HepG2 (cell line): ENCODE data around the gene DRAXIN. TPM values are rescaled to one million over a fixed set of nuclear protein-coding genes. Genes with fewer than 3 reads are reported as not detected.

Experiments used
- ATAC-seq: fragments of 200-7000 bp; cut with Tn5 transposase; 3 replicates; pipeline ENCODE4 v1.9.1; 2020; ENCODE audit warnings: mild to moderate bottlenecking, moderate library complexity
- BruUV-seq: library from RNA; stranded (reverse); fragments of 400-500 nt; replicated peaks from 2 replicates; lab custom pipeline; 2021; lab: Mats Ljungman, UMichigan
- CTCF ChIA-PET: fragments of 300-600 bp; formaldehyde crosslinking; extraction: SDS; loops from one replicate; lab custom pipeline; 2021; ENCODE audit warnings: low total read pairs, inconsistent platforms, low intra/inter-chr PET ratio; lab: Yijun Ruan, JAX
- POLR2A ChIA-PET: fragments of 350-600 bp; sonication (Branson Sonifier 250); formaldehyde crosslinking; loops from one replicate; lab custom pipeline; 2020; ENCODE audit warnings: antibody characterized with exemption, inconsistent platforms; lab: Yijun Ruan, JAX
- DNase-seq: peaks from one replicate; pipeline ENCODE4 v3.0.0-alpha.2; 2015; ENCODE audit warnings: low spot score
- FAIRE-seq: peaks from 3 replicates; lab custom pipeline; 2011; peaks lifted over from hg19 to GRCh38; lab: Jason Lieb, UNC
- H2AFZ ChIP-seq: one replicate; pipeline ENCODE4 v1.6.1; 2011; ENCODE audit warnings: low read length, inconsistent platforms
- H3K27ac ChIP-seq: fragments of 300-600 bp; 3 replicates; pipeline ENCODE4 v1.8.0; 2011; ENCODE audit warnings: mixed run types, mild to moderate bottlenecking, mixed read lengths, low read length, inconsistent platforms; ENCODE audit not compliant: insufficient read depth; ENCODE audit errors: extremely low read length
- H3K27me3 ChIP-seq, 2 experiments: fragments of 200-600 bp in 1 of 2; 2 replicates in 1 of 2; 3 replicates in 1 of 2; pipeline versions ENCODE4 v1.6.0 to v1.8.0; 2011; ENCODE audit warnings: low read length in 2 of 2, mild to moderate bottlenecking in 2 of 2, moderate library complexity in 2 of 2, inconsistent platforms in 1 of 2; ENCODE audit not compliant: insufficient read depth in 2 of 2, control insufficient read depth in 1 of 2
- H3K36me3 ChIP-seq, 2 experiments: fragments of 200-600 bp in 1 of 2; replicated peaks in 1 of 2; 2 replicates in 1 of 2; 3 replicates in 1 of 2; pipeline versions ENCODE4 v1.5.1 to v1.8.0; 2011; ENCODE audit warnings: low read length in 2 of 2, inconsistent platforms in 1 of 2; ENCODE audit not compliant: insufficient read depth in 2 of 2, control insufficient read depth in 1 of 2
- H3K4me1 ChIP-seq: 2 replicates; pipeline ENCODE4 v1.5.1; 2012; ENCODE audit warnings: low read length, inconsistent platforms; ENCODE audit not compliant: insufficient read depth
- H3K4me2 ChIP-seq: 2 replicates; pipeline ENCODE4 v1.6.0; 2011; ENCODE audit warnings: low read depth, low read length, inconsistent platforms
- H3K4me3 ChIP-seq, 3 experiments: fragments of 200-600 bp in 1 of 3; sonication (generic), shearing (Covaris generic) in 1 of 3; replicated peaks in 1 of 3; 2 replicates each; pipeline ENCODE4 v1.5.1; 2011 to 2016; ENCODE audit warnings: low read length in 3 of 3, inconsistent platforms in 2 of 3, low read depth in 2 of 3, mild to moderate bottlenecking in 2 of 3, control low read depth in 1 of 3, mixed read lengths in 1 of 3; ENCODE audit not compliant: insufficient read depth in 1 of 3
- H3K79me2 ChIP-seq: one replicate; pipeline ENCODE4 v1.6.1; 2011; ENCODE audit warnings: low read length, inconsistent platforms; ENCODE audit not compliant: insufficient read depth
- H3K9ac ChIP-seq: 2 replicates; pipeline ENCODE4 v1.6.0; 2011; ENCODE audit warnings: mild to moderate bottlenecking, low read depth, low read length, inconsistent platforms; ENCODE audit not compliant: insufficient read depth
- H3K9me3 ChIP-seq: 2 replicates; pipeline ENCODE4 v1.5.1; 2012; ENCODE audit warnings: mild to moderate bottlenecking, low read length
- H4K20me1 ChIP-seq: 2 replicates; pipeline ENCODE4 v1.6.0; 2011; ENCODE audit warnings: inconsistent platforms, mild to moderate bottlenecking, low read length, moderate library complexity; ENCODE audit not compliant: insufficient read depth
- AGO2 ChIP-seq: fragments of 200-400 bp; formaldehyde crosslinking; optimal IDR thresholded peaks from 2 replicates; pipeline ENCODE3; 2017; ENCODE audit warnings: mild to moderate bottlenecking, low read depth, low read length, moderate library complexity
- HMGA1 ChIP-seq: sonication (generic); formaldehyde crosslinking; conservative IDR thresholded peaks from 2 replicates; pipeline ENCODE4 v1.4.0; 2020; ENCODE audit warnings: missing genetic modification reagents
- MAFF ChIP-seq: IDR thresholded peaks from 2 replicates; pipeline ENCODE4 v1.6.1; 2011; ENCODE audit warnings: low read depth, low read length, improper control_type of control experiment
- MZF1 ChIP-seq: sonication (generic); formaldehyde crosslinking; IDR thresholded peaks from 2 replicates; pipeline ENCODE4 v1.8.1; 2023; ENCODE audit warnings: mild to moderate bottlenecking, missing genetic modification reagents, borderline replicate concordance
- PITX1 ChIP-seq: sonication (generic); formaldehyde crosslinking; IDR thresholded peaks from 2 replicates; pipeline ENCODE4 v1.5.1; 2020; ENCODE audit warnings: mild to moderate bottlenecking, missing genetic modification reagents
- RBFOX2 ChIP-seq: fragments of 200-400 bp; formaldehyde crosslinking; IDR thresholded peaks from 2 replicates; pipeline ENCODE4 v1.6.1; 2017; ENCODE audit warnings: low read depth, mild to moderate bottlenecking, low read length
- ZSCAN22 ChIP-seq: sonication (generic); formaldehyde crosslinking; IDR thresholded peaks from 2 replicates; pipeline ENCODE4 v1.4.0; 2020; ENCODE audit warnings: mild to moderate bottlenecking, missing genetic modification reagents
- WGBS: methylation state at CpG from one replicate; pipeline ENCODE4 v1.1.6; 2017; ENCODE audit warnings: low lambda C conversion rate; 5-methylcytosine and 5-hydroxymethylcytosine counted together
- in situ Hi-C: cut with HindIII; loops from 2 replicates; pipeline ENCODE4 v1.10.0; 2017; ENCODE audit warnings: low pct_unique_long_range_greater_than_20kb; ENCODE audit not compliant: extremely low pct_ligation_motif_present
- intact Hi-C: fragments of 100-400 bp; cut with micrococcal nuclease; formaldehyde crosslinking; loops from one replicate; pipeline ENCODE4 v1.10.0; 2022; ENCODE audit not compliant: unreplicated experiment
- polyA plus RNA-seq, 8 experiments: library from polyadenylated mRNA; depleted of rRNA in 3 of 8; stranded (reverse) in 7 of 8; unstranded in 1 of 8; fragments of >200 nt; fragmentation: Illumina TruSeq in 4 of 8; extraction: Trizol in 4 of 8; gene quantifications; 2 replicates each; pipeline versions ENCODE4 v1.2.1 to v1.2.3, GENCODE V29; 2011 to 2016; ENCODE audit warnings: low read depth in 4 of 8, missing spikeins in 1 of 8, mixed read lengths in 1 of 8; ENCODE audit not compliant: insufficient read depth in 1 of 8
- total RNA-seq, 5 experiments: library from RNA; depleted of rRNA; stranded (reverse); fragments of >200 nt; fragmentation: Illumina TruSeq; extraction: Trizol; gene quantifications; 2 replicates each; pipeline ENCODE4 v1.2.3, GENCODE V29; 2016; ENCODE audit warnings: low read depth in 1 of 5
- TF ChIP-seq, protein P1 (sequence below): sonication (generic); formaldehyde crosslinking; IDR thresholded peaks from 2 replicates; pipeline ENCODE4 v1.4.0; 2020; ENCODE audit warnings: mild to moderate bottlenecking, low read depth, missing genetic modification reagents

Gene DRAXIN
- total and polyA plus RNA-seq, 2 of the 13 experiments (the other 11 are each of a cell fraction or from before 2014, with no cell fraction given) = 0.02 TPM; not detected in 1

DNA sequence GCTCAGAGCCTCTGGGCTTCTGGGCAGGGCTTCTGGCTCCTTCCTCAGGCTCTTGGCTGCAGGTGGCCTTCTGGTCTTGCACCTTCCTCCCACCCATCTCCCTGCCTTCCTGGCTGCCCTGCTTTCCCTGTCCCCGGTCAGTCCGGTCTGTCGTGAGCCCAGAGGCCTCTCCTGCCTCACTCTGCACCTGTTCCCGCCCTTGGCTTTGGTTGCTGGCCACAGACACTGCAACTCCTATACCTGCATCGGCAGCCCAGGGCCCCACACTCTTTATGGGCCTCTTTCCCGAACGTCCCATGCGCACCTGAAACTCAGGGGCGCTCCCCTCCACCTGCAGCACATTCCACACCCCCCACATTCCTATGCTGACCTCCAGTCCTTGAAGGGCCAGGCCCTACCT lies 45.2 kb upstream of the DRAXIN start:
- Histone ChIP-seq H3K27ac (no peak overlapping the region), H3K4me1 (peaks cover 45% of the 10 kb centered on the region), H3K36me3 (peaks cover 0 to 2% of the 10 kb centered on the region in 2 experiments; a peak in 1 of 5 replicates), H3K27me3 (no peaks in the 10 kb centered on the region), H3K9ac (no peak overlapping the region), H4K20me1 (peaks cover 13% of the 10 kb centered on the region; the same call in 1 of the 2 replicates), H3K9me3 (no peaks in the 10 kb centered on the region), H2AFZ (no peak overlapping the region), H3K4me2 (no peak overlapping the region), H3K79me2 (peaks cover 3% of the 10 kb centered on the region), H3K4me3 (no peak overlapping the region)
- no peak for DNase-seq
- ChIA-PET CTCF (interaction anchor here (0.7 kb wide), 1 partner anchor 326 kb away, joined by 3 read pairs; no protein-coding TSS in a partner anchor), POLR2A (interaction anchor here (1.0 kb wide), 2 partner anchors 17 to 103 kb away, joined by 3 read pairs; partner anchors contain the start of gene FBXO6)
- in situ Hi-C loops = loop anchor here (10.0 to 25.0 kb wide), 2 partner anchors 402 to 609 kb away; partner anchors contain the start of gene MASP2
- FAIRE-seq = no peak
- ATAC-seq = no peak
- 91% methylated on average over 9 of the region's 9 CpGs for WGBS
- intact Hi-C loops = no loop called here
- BruUV-seq = no TSS peak
- TF ChIP-seq RBFOX2 (peak; percentile 48), ZSCAN22 (CRISPR knock-in tag) (no peak), PITX1 (no peak), HMGA1 (CRISPR knock-in tag) (no peak), MZF1 (CRISPR knock-in tag) (no peak), AGO2 (peak; percentile 88), MAFF (no peak)
- TF ChIP-seq, protein P1, sequence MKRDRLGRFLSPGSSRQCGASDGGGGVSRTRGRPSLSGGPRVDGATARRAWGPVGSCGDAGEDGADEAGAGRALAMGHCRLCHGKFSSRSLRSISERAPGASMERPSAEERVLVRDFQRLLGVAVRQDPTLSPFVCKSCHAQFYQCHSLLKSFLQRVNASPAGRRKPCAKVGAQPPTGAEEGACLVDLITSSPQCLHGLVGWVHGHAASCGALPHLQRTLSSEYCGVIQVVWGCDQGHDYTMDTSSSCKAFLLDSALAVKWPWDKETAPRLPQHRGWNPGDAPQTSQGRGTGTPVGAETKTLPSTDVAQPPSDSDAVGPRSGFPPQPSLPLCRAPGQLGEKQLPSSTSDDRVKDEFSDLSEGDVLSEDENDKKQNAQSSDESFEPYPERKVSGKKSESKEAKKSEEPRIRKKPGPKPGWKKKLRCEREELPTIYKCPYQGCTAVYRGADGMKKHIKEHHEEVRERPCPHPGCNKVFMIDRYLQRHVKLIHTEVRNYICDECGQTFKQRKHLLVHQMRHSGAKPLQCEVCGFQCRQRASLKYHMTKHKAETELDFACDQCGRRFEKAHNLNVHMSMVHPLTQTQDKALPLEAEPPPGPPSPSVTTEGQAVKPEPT (CRISPR knock-in tag) = no peak
